Activated CD8-positive, alpha-beta T cell treated with anti-CD3 and anti-CD28 coated beads for 36 hours (primary cell): ENCODE results near the gene SPATA46. TPM values are rescaled to one million over a fixed set of nuclear protein-coding genes. Genes with fewer than 3 reads are reported as not detected.
"Not testable (repeated sequence)": the region's sequence is repeated elsewhere in the genome, so short reads cannot be mapped to it uniquely, and the experiment has no call there.

Source experiments
- ATAC-seq: fragments of 200-7000 bp; cut with Tn5 transposase; one replicate; pipeline ENCODE4 v1.10.0; 2021; ENCODE audit warnings: mild to moderate bottlenecking, moderate library complexity
- CTCF ChIA-PET: fragments of 350-600 bp; sonication (Branson Sonifier 250); formaldehyde crosslinking; loops from one replicate; lab custom pipeline; 2021; ENCODE audit warnings: antibody characterized with exemption; lab: Charles Lee
- POLR2A ChIA-PET: fragments of 350-600 bp; sonication (Branson Sonifier 250); formaldehyde crosslinking; loops from one replicate; lab custom pipeline; 2021; ENCODE audit warnings: antibody characterized with exemption; lab: Charles Lee
- DNase-seq: peaks from one replicate; pipeline ENCODE4 v3.0.0-alpha.2; 2020
- H3K27ac Mint-ChIP-seq: one replicate; pipeline ENCODE4 v1.8.0; 2021; ENCODE audit warnings: mild to moderate bottlenecking, mixed read lengths
- H3K27me3 Mint-ChIP-seq: one replicate; pipeline ENCODE4 v1.8.0; 2021; ENCODE audit warnings: mixed read lengths
- H3K36me3 Mint-ChIP-seq: one replicate; pipeline ENCODE4 v1.8.0; 2021; ENCODE audit warnings: low read depth, mixed read lengths
- H3K4me1 Mint-ChIP-seq: one replicate; pipeline ENCODE4 v1.8.0; 2021; ENCODE audit warnings: low read depth, mixed read lengths
- H3K4me3 Mint-ChIP-seq: one replicate; pipeline ENCODE4 v1.8.0; 2021; ENCODE audit warnings: mild to moderate bottlenecking, moderate library complexity, mixed read lengths
- H3K9me3 Mint-ChIP-seq: one replicate; pipeline ENCODE4 v1.8.0; 2021; ENCODE audit warnings: mixed read lengths
- intact Hi-C: fragments of 100-400 bp; cut with micrococcal nuclease; formaldehyde crosslinking; loops from one replicate; pipeline ENCODE4 v1.10.0; 2022
- total RNA-seq, 2 experiments: library from RNA; stranded (reverse); gene quantifications; one replicate each; pipeline ENCODE4 v1.2.3, GENCODE V29; 2021
- TF ChIP-seq, protein P1 (sequence below): fragments of 200-600 bp; IDR thresholded peaks from one replicate; pipeline ENCODE4 v1.8.0; 2022; ENCODE audit warnings: antibody characterized with exemption, mild to moderate bottlenecking

The SPATA46 gene, protein sequence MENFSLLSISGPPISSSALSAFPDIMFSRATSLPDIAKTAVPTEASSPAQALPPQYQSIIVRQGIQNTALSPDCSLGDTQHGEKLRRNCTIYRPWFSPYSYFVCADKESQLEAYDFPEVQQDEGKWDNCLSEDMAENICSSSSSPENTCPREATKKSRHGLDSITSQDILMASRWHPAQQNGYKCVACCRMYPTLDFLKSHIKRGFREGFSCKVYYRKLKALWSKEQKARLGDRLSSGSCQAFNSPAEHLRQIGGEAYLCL
- not detected for total RNA-seq

DNA sequence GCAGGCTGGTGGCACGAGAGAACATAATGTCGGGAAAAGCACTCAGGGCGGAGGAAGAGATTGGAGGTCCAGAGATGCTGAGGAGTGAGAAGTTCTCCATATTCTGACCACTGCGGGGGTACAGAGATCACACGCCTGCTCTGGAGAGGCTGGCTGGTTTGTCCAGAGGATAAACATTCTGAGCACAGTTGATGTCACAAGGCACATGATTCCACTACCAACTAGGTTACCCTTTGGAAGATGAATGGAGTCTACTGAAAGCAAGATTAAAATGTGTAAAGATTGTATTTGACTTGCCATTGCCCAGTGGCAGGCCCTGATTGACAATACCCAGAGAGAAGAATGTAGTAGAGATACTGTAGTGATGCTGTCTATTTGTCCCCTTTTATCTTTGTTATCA, at the start of gene SPATA46:
TSS of gene SPATA46 (minus strand) at position 164 of the 400 bp plus-strand sequence. CDS start at position 100, 64 bp downstream.
- H3K36me3 Mint-ChIP-seq, result no peaks in the 10 kb centered on the region
- ATAC-seq (no peak), DNase-seq (no peak)
- H3K4me3 Mint-ChIP-seq, result no peak within 1 kb of the TSS
- ChIA-PET POLR2A (interaction anchor here (0.6 to 0.8 kb wide), 2 partner anchors 14 to 19 kb away, joined by 3 read pairs; no protein-coding TSS in a partner anchor), CTCF (no interaction called here)
- H3K4me1 Mint-ChIP-seq, result no peaks in the 10 kb centered on the region
- H3K27ac Mint-ChIP-seq, result no peak within 1 kb of the TSS
- TF ChIP-seq, protein P1, sequence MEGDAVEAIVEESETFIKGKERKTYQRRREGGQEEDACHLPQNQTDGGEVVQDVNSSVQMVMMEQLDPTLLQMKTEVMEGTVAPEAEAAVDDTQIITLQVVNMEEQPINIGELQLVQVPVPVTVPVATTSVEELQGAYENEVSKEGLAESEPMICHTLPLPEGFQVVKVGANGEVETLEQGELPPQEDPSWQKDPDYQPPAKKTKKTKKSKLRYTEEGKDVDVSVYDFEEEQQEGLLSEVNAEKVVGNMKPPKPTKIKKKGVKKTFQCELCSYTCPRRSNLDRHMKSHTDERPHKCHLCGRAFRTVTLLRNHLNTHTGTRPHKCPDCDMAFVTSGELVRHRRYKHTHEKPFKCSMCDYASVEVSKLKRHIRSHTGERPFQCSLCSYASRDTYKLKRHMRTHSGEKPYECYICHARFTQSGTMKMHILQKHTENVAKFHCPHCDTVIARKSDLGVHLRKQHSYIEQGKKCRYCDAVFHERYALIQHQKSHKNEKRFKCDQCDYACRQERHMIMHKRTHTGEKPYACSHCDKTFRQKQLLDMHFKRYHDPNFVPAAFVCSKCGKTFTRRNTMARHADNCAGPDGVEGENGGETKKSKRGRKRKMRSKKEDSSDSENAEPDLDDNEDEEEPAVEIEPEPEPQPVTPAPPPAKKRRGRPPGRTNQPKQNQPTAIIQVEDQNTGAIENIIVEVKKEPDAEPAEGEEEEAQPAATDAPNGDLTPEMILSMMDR, result no peak
- H3K9me3 Mint-ChIP-seq, result no peaks in the 10 kb centered on the region
- H3K27me3 Mint-ChIP-seq, result no peaks in the 10 kb centered on the region
- intact Hi-C loops, result no loop called here

DNA sequence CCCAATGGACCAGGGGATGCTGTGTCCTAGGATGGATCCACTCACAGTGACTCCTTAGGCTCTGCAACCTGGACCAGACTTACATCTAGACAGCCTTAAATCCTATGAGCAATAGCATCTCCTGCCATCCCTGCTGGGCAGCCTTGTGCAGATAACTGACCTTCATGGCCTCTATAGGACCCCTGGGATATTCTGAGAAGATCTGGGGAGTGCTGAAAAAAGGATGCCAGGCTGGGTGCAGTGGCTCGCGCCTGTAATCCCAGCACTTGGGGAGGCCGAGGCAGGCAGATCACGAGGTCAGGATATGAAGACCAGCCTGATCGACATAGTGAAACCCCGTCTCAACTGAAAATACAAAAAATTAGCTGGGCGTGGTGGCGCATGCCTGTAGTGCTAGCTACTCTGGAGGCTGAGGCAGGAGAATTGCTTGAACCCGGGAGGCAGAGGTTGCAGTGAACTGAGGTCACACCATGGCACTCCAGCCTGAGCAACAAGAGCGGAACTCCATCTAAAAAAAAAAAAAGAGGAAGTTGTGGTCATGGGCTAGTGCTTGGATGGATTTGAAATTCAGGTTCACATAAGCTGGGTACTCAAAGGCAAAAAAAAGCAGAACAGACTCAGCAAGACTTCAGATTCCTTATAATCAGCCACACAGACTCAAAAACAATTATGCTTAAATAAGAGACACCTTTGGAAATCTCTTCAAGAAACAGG, 46.2 kb upstream of the SPATA46 start:
- ATAC-seq (no peak), DNase-seq (no peak)
- Mint-ChIP-seq H3K36me3 (no peaks in the 10 kb centered on the region), H3K27me3 (peaks cover 12% of the 10 kb centered on the region), H3K4me1 (no peaks in the 10 kb centered on the region), H3K9me3 (no peaks in the 10 kb centered on the region), H3K4me3 (no peak overlapping the region), H3K27ac (no peak overlapping the region)
- intact Hi-C loops, result no loop called here
- ChIA-PET CTCF (no interaction called here), POLR2A (no interaction called here)
- TF ChIP-seq, protein P1, result no peak

DNA sequence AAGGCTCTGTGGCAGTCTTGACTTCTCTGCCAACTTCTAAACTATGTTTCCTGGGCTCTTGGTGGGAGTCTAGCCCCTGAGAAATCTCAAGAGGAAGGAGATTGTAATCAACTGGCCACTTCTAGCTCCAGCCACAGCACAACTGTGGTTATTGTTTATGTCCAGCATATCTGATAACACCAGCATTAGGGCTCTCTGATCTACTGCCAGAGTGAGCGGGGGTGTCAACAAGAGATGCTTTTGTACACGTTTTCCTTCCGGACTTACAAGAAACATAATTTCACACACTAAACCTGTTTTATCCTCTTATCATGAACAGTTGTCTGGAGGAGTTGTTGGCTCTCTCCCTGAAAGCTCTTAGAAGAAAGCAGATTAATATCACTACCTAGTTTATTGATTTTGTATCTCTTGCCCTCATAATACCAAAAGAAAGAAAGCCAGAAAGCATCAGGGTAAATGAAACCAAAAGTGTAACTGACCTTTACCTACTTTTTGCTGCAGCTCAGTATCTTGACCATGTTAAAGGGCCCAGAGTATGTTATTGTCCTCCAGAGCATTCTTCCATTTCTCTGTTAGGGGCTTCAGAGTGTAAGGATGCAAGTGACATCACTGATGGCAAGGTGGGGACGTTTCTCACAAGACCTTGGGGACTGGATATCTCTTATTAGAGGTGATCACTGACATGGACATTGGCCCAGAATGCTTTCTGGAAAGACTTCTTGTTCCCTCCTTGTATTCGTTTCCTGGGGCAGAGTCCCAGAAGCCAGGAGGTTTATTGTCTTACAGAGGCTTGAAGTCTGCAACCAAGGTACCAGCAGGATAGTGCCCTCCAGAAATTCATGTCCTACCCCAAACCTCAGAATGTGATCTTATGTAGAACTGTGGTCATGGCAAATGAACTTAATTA, 44.9 kb upstream of the SPATA46 start:
- TF ChIP-seq, protein P1, result no peak
- no peak for DNase-seq
- Mint-ChIP-seq H3K27me3 (peaks cover 17% of the 10 kb centered on the region), H3K4me3 (no peak overlapping the region), H3K36me3 (no peaks in the 10 kb centered on the region), H3K4me1 (no peaks in the 10 kb centered on the region), H3K27ac (no peak overlapping the region), H3K9me3 (no peaks in the 10 kb centered on the region)
- intact Hi-C loops, result no loop called here
- ChIA-PET CTCF (no interaction called here), POLR2A (no interaction called here)
- no peak for ATAC-seq

DNA sequence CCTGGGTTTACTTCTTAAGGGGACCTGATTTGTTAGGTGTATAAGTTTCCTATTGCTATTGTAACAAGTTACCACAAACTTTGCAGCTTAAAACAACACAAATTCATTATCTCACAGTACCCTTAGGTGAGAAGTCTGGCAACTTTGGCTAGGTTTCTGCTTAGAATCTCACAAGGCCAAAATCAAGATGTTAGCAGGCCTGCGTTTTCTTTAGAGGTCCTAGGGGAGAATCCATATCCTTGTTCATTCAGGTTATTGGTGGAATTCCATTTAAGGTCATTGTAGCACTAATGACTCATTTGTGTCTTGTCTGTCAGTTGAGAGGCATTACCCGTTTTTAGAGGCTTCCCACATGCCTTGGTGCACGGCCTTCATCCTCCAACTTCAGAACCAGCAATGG, 43.5 kb upstream of the SPATA46 start:
- intact Hi-C loops, result no loop called here
- POLR2A ChIA-PET, result no interaction called here
- Mint-ChIP-seq H3K4me1 (no peaks in the 10 kb centered on the region), H3K36me3 (no peaks in the 10 kb centered on the region), H3K27ac (no peak overlapping the region), H3K4me3 (no peak overlapping the region), H3K9me3 (no peaks in the 10 kb centered on the region), H3K27me3 (peaks cover 23% of the 10 kb centered on the region)
- no peak for DNase-seq
- TF ChIP-seq, protein P1, result no peak
- ATAC-seq, result no peak
- CTCF ChIA-PET, result no interaction called here

DNA sequence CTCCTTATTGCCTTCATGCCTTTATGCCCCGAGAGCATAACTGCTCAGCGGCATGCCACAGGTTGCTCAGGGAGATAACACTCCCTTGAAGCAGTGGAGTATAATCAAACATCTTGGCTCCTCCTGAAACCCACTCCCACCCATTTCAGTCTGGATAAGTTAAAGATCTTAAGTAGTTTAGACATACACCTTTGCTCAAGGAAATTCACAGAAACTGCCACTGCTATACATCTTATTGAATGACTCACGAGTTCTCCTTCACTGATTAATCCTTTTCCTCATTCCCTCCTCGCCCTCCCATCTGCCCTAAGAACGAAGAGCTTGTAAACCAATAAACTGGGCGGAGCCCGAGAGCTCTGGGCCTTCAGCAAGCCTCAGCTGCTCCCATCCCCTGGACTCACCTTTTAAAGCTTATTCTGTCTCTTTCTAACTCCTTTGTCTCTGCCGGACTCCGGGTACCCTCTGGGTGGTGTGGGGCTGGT, 42.8 kb upstream of the SPATA46 start:
- DNase-seq, H3K4me3 Mint-ChIP-seq, intact Hi-C loops, ATAC-seq, H3K36me3 Mint-ChIP-seq, H3K9me3 Mint-ChIP-seq, H3K27ac Mint-ChIP-seq, CTCF ChIA-PET, POLR2A ChIA-PET, H3K4me1 Mint-ChIP-seq: not testable (repeated sequence)
- H3K27me3 Mint-ChIP-seq, result peaks cover 24% of the 10 kb centered on the region

GRCh38 chr1:162418584-162418983, 41.9 kb upstream of the SPATA46 start:
- H3K36me3 Mint-ChIP-seq, H3K4me3 Mint-ChIP-seq, H3K9me3 Mint-ChIP-seq, H3K27ac Mint-ChIP-seq, DNase-seq, intact Hi-C loops, ATAC-seq, CTCF ChIA-PET, H3K4me1 Mint-ChIP-seq: not testable (repeated sequence)
- POLR2A ChIA-PET, result interaction anchor here (1.0 kb wide), 1 partner anchor 31 kb away, joined by 3 read pairs; no protein-coding TSS in a partner anchor
- H3K27me3 Mint-ChIP-seq, result peaks cover 20% of the 10 kb centered on the region
